ENCODE results near the gene SLCO2A1. TPM values are rescaled to one million over a fixed set of nuclear protein-coding genes. Genes with fewer than 3 reads are reported as not detected.

Gene SLCO2A1
- total and polyA plus RNA-seq, 2 experiments from 2014 or later = 0.31 to 1.0 TPM

GRCh38 chr3:133890972-133891644 lies 138.6 kb downstream of the SLCO2A1 start:
- H3K27me3 ChIP-seq (ENCODE audit: insufficient read depth) = peaks cover 20% of the 10 kb centered on the region
- Mint-ChIP-seq H3K9me3 (no peaks in the 10 kb centered on the region), H3K4me1 (peaks cover 22% of the 10 kb centered on the region), H3K27me3 (ENCODE audit: insufficient read depth, low read depth, poor library complexity) (peaks cover 20% of the 10 kb centered on the region), H3K36me3 (ENCODE audit: low read depth) (no peaks in the 10 kb centered on the region), H3K4me3 (no peak overlapping the region), H3K27ac (no peak overlapping the region)
- peaks cover 11% of the 10 kb centered on the region for H3K4me1 ChIP-seq (ENCODE audit: insufficient read depth)
- H3K9me2 ChIP-seq (ENCODE audit: insufficient read depth) = no peaks in the 10 kb centered on the region
- H3F3A ChIP-seq (replicated peaks; ENCODE audit: low read depth) = no peaks in the 10 kb centered on the region
- no peak for DNase-seq (ENCODE audit: low spot score)
- ATAC-seq = no peak
- no peak overlapping the region for H3K4me3 ChIP-seq
- H3K27ac ChIP-seq (ENCODE audit: low read depth) = no peak overlapping the region
- H2AFZ ChIP-seq = no peak overlapping the region
- TF ChIP-seq STAT1 (IDR thresholded peaks at IDR 0.05; ENCODE audit: unreplicated experiment) (no peak), POLR2AphosphoS5 (IDR thresholded peaks at IDR 0.05; ENCODE audit: low read depth) (no peak), JUNB (IDR thresholded peaks at IDR 0.05; ENCODE audit: unreplicated experiment) (no peak), EZH2 (IDR thresholded peaks at IDR 0.05; ENCODE audit: low read depth, unreplicated experiment) (no peak), EZH2phosphoT487 (IDR thresholded peaks at IDR 0.05; ENCODE audit: unreplicated experiment) (no peak), REST (IDR thresholded peaks at IDR 0.05; ENCODE audit: unreplicated experiment) (no peak), CREB1 (CRISPR knock-in tag; IDR thresholded peaks at IDR 0.05; ENCODE audit: low read depth) (no peak), NANOG (IDR thresholded peaks at IDR 0.05; ENCODE audit: borderline replicate concordance) (no peak), CTCF (conservative IDR thresholded peaks at IDR 0.05; ENCODE audit: low read depth in 2 of 2) (no peak), ZNF331 (CRISPR knock-in tag; IDR thresholded peaks at IDR 0.05; ENCODE audit: low read depth) (no peak), ZNF114 (CRISPR knock-in tag; IDR thresholded peaks at IDR 0.05) (no peak)
- TF ChIP-seq, protein P1, sequence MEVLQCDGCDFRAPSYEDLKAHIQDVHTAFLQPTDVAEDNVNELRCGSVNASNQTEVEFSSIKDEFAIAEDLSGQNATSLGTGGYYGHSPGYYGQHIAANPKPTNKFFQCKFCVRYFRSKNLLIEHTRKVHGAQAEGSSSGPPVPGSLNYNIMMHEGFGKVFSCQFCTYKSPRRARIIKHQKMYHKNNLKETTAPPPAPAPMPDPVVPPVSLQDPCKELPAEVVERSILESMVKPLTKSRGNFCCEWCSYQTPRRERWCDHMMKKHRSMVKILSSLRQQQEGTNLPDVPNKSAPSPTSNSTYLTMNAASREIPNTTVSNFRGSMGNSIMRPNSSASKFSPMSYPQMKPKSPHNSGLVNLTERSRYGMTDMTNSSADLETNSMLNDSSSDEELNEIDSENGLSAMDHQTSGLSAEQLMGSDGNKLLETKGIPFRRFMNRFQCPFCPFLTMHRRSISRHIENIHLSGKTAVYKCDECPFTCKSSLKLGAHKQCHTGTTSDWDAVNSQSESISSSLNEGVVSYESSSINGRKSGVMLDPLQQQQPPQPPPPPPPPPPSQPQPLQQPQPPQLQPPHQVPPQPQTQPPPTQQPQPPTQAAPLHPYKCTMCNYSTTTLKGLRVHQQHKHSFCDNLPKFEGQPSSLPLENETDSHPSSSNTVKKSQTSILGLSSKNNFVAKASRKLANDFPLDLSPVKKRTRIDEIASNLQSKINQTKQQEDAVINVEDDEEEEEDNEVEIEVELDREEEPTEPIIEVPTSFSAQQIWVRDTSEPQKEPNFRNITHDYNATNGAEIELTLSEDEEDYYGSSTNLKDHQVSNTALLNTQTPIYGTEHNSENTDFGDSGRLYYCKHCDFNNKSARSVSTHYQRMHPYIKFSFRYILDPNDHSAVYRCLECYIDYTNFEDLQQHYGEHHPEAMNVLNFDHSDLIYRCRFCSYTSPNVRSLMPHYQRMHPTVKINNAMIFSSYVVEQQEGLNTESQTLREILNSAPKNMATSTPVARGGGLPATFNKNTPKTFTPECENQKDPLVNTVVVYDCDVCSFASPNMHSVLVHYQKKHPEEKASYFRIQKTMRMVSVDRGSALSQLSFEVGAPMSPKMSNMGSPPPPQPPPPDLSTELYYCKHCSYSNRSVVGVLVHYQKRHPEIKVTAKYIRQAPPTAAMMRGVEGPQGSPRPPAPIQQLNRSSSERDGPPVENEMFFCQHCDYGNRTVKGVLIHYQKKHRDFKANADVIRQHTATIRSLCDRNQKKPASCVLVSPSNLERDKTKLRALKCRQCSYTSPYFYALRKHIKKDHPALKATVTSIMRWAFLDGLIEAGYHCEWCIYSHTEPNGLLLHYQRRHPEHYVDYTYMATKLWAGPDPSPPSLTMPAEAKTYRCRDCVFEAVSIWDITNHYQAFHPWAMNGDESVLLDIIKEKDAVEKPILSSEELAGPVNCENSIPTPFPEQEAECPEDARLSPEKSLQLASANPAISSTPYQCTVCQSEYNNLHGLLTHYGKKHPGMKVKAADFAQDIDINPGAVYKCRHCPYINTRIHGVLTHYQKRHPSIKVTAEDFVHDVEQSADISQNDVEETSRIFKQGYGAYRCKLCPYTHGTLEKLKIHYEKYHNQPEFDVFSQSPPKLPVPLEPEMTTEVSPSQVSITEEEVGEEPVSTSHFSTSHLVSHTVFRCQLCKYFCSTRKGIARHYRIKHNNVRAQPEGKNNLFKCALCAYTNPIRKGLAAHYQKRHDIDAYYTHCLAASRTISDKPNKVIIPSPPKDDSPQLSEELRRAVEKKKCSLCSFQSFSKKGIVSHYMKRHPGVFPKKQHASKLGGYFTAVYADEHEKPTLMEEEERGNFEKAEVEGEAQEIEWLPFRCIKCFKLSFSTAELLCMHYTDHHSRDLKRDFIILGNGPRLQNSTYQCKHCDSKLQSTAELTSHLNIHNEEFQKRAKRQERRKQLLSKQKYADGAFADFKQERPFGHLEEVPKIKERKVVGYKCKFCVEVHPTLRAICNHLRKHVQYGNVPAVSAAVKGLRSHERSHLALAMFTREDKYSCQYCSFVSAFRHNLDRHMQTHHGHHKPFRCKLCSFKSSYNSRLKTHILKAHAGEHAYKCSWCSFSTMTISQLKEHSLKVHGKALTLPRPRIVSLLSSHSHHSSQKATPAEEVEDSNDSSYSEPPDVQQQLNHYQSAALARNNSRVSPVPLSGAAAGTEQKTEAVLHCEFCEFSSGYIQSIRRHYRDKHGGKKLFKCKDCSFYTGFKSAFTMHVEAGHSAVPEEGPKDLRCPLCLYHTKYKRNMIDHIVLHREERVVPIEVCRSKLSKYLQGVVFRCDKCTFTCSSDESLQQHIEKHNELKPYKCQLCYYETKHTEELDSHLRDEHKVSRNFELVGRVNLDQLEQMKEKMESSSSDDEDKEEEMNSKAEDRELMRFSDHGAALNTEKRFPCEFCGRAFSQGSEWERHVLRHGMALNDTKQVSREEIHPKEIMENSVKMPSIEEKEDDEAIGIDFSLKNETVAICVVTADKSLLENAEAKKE (CRISPR knock-in tag; IDR thresholded peaks at IDR 0.05) = no peak
- no peaks in the 10 kb centered on the region; the same call in 1 of the 2 replicates for H3K79me2 ChIP-seq (replicated peaks; ENCODE audit: insufficient read depth)
- H4K20me1 ChIP-seq (replicated peaks; ENCODE audit: insufficient read depth) = no peaks in the 10 kb centered on the region
- H3K4me2 ChIP-seq = no peak overlapping the region
- no peaks in the 10 kb centered on the region for H3K36me3 ChIP-seq (ENCODE audit: insufficient read depth)

Measured in GM23338 (cell line).